Activated CD4-positive, alpha-beta T cell treated with anti-CD3 and anti-CD28 coated beads, Interleukin-2, amount 50 U/mL, for 4 hours (primary cell): Measurements from ENCODE around the gene RGCC.
A peak's percentile ranks its signal among the peaks of the same experiment; 100 is the strongest.

Source experiments
- DNase-seq, 2 experiments: peaks; one replicate each; pipeline ENCODE4 v3.0.0-alpha.2; 2020

The RGCC gene

DNA sequence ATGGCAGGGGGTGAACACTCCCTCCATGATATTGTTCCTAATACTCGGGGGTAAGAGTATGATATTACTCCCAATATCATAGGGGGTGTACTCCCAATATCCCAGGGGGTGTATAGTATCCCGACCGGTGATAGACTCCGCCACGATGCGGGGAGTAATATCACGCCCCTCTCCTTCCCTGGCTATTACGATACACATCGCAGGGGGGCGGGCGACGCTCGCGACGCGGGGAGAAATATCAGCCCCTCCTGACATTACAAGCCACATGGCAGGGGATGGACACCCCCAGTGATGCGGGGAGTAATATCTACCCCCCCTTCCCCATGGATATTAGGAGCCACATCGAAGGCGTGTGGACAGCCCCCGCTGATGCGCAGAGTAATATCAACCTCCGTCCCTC, 3.2 kb upstream of the RGCC start:
- DNase-seq = no peak

DNA sequence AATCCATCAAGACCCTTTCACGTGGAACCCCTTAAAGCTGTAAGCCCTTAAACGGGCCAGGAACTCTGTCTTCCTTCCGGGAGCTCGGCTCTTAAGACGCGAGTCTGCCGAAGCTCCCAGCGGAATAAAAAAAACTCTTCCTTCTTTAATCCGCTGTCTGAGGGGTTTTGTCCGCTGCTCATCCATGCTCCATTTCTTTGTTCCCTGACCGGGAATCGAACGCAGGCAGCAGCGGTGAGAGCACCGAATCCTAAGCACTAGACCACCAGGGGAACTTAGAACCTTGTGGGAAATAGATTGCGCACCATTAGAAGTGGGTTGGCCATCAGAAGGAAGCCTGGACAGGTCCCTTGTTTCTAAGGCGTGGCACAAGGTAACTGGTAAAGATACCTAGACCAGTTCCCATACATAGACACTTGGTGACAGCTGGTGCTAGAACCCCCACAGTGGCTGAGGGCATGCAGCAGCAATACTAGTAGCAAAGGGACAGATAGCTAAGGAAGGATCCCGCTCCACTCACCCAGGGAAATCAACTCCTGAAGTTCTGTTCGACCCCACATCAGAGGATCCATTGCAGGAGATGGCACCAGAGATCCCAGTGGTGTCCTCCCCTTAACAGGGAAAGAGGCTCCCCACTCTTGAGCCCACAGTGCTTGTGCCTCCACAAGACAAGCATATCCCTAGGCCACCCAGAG, 1.5 kb upstream of the RGCC start:
- no peak for DNase-seq

DNA sequence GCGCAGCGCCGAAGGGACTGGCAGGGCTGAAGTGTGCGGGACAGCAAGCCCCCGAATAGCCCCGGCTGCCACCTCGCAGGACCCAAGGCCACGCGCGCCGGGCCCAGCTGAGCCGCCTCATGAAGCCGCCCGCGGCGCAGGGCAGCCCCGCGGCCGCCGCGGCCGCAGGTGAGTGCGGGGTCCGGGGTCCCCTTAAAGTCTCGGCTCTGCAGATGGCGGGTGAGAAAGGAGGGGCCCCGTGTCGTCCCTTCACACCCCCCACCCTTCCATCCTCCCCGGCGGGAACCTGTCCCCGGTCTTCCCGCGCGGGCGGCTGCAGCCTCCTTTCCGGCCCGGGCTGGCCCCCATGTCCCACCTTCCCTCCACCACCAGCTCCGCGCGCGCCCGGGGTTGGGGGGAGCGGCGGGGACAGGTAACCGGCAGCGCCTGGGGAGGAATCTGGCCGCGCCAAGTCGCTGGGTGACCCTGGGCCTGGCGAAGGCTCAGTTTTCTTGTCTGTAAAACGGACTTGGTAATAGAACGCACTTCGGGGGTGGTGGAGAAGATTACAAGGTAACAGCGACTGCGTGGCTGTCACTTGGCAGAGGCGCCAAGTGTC, 338 bp downstream of the RGCC start:
- DNase-seq = peak in 1 of 2 experiments; percentile 21

DNA sequence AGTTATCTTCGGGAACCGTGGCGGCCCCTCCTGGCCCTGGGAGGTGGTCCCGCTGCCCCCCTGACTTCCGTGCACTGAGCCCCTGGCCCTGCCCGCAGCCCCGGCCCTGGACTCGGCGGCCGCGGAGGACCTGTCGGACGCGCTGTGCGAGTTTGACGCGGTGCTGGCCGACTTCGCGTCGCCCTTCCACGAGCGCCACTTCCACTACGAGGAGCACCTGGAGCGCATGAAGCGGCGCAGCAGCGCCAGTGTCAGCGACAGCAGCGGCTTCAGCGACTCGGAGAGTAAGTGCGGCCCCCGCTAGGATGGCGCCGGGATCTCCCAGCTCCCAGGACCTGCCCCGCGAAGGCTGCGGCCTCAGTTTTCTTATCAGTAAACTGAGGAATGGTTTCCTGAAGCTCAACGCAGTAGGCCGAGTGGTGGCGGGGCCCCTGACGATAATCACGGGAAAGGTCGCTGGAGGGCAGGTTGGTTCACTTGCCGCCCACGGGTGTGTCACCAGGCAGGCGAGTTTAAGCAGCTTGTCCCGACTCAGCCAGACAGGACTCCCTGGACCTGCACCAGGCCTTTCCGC, 924 bp downstream of the RGCC start:
- DNase-seq = peak; percentile 53 to 58

DNA sequence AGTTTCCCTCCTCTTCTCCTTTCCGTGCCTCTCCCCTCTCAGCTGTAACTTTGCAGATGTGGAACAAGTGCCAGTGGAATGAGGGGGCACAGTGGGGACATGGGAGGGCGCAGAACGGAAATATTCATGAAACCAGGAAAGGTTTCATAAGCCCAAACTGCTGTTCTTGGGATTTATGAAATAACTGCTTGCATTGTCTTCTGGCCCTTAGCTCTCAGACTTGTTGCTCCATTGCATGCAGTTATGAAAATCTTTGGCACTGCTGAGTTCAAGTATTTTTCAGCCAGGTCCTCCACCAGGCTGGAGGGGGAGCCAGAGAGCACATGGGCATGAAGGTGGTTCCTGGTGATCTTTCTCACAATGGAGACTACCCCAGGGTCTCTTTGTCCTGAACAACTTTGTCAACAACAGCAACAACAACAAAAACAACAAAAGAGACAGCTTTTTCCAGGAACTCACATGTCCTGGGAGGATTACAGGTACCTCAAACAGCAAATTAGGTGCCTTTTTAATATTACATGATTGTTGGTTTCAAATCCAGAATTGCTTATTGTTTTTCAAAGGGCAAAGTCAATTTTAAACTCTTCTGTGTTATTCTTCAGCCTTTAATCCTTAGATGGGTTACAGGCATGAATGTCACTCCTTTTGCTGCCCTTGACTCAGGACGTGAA, 1.5 kb downstream of the RGCC start:
- peak; percentile 61 for DNase-seq

GRCh38 chr13:41459432-41460073, 2.2 kb downstream of the RGCC start:
- no peak for DNase-seq

DNA sequence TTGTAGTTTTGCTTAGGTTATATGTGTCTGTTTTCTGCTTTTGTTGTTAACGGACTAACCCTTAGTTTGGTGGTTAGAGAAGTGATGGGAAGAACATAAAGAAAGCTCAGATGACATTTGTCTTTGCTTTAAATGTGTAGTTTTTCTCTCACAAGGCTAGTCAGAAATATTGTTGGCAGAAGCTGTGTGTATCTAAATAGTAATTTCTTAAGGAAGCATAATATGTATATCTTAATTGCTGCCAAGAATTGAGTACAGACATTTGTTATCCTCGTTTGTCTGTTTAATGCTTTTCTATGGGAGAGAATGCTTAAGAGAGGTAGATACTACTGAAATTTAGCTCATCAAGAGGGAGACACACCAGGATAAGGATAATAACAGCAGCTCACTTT, 2.7 kb downstream of the RGCC start:
- no peak for DNase-seq

GRCh38 chr13:41460930-41461329, 3.6 kb downstream of the RGCC start:
- DNase-seq = no peak

DNA sequence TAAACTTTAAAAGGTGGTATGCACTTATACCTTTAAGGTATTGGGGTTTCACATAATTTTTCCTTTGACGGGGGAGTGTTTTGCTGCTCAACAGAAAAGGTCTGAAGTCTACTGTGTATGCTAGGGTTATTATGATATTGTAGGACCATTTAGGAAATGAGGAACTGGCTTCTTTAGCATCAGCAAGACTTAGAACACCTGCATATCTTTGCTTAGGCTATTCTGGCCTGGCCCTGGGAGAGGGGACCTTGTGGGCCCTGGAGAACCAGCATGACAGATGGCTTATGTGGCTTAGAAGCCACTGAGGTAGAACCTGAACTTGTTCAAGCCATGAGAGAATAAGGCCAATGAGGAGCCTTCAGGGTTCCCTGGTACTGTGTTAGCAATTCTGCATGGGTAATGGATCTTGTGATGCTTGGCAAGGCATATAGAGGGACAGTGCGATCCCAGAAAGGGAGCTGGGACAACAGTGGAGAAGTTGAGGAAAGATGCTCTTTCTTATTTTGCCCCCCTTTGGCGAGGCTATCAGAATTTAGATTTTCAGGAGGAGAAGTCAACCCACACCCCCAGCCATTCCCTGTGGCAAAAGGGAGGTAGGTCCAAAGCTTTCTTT, 4.3 kb downstream of the RGCC start:
- no peak for DNase-seq

DNA sequence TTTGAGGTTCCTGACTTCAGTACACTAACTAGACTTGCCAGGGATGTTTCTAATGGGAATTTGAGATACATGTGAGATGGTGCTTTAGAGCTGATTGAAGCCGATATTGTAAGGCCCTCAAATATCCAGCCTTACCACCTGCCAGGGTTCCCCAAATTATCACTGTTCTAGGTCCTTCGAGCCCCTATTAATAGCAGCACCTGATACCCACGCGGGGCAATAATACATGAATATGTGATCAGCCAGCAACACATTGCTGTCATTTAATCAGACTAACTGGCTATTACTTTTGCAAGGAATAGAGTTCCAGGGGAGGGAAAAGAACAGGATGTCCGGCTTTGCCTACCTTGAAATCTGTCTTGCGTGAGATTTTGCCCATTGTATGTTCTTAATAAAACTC, 5.1 kb downstream of the RGCC start:
- no peak for DNase-seq

GRCh38 chr13:41463838-41464602, 6.7 kb downstream of the RGCC start:
- DNase-seq = peak; percentile 42 to 53

GRCh38 chr13:41465241-41465847, 8.0 kb downstream of the RGCC start:
- peak; percentile 80 to 85 for DNase-seq

GRCh38 chr13:41465898-41466320, 8.6 kb downstream of the RGCC start:
- DNase-seq = no peak

GRCh38 chr13:41467425-41467945, 10.1 kb downstream of the RGCC start:
- DNase-seq = no peak

- DNase-seq = no peak
Measured at GRCh38 chr13:41468631-41469030, 11.3 kb downstream of the RGCC start.

GRCh38 chr13:41470196-41470595, 12.8 kb downstream of the RGCC start:
- DNase-seq = peak; percentile 54 to 71

GRCh38 chr13:41471785-41472184, 14.4 kb downstream of the RGCC start:
- no peak for DNase-seq

- no peak for DNase-seq
Measured at GRCh38 chr13:41487222-41487621, 29.9 kb downstream of the RGCC start.

- DNase-seq = no peak
Measured at GRCh38 chr13:41488124-41488523, 30.8 kb downstream of the RGCC start.

- DNase-seq = no peak
Measured at GRCh38 chr13:41490371-41491015, 33.1 kb downstream of the RGCC start.

DNA sequence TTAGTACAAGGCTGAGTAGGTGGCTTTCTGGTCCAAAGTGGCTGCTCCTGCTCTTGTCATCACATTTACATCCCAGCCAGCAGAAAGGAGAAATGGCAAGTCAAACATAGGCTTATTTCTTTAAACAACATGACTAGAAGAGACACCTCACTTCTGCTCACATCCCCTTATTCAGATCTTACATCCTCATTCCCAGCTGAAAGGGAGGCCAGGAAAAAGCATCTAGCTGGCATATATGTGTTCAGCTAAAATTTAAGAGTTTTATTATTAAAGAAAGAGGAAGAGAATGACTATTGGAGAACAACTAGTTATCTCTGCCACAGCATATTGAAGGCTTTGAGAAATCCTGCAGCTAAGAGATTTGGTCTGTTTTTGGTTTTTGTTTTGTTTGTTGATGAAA, 34.1 kb downstream of the RGCC start:
- DNase-seq = no peak
